HG02870 (cell line): Measurements from ENCODE around the gene LAMA3.
"Not testable (repeated sequence)": the region's sequence is repeated elsewhere in the genome, so short reads cannot be mapped to it uniquely, and the experiment has no call there.

ENCODE experiments used
- ATAC-seq: cut with Tn5 transposase; IDR thresholded peaks from one replicate; pipeline ENCODE4 v1.9.1; 2021; ENCODE audit warnings: mild to moderate bottlenecking, moderate library complexity; ENCODE audit not compliant: unreplicated experiment

The LAMA3 gene

DNA sequence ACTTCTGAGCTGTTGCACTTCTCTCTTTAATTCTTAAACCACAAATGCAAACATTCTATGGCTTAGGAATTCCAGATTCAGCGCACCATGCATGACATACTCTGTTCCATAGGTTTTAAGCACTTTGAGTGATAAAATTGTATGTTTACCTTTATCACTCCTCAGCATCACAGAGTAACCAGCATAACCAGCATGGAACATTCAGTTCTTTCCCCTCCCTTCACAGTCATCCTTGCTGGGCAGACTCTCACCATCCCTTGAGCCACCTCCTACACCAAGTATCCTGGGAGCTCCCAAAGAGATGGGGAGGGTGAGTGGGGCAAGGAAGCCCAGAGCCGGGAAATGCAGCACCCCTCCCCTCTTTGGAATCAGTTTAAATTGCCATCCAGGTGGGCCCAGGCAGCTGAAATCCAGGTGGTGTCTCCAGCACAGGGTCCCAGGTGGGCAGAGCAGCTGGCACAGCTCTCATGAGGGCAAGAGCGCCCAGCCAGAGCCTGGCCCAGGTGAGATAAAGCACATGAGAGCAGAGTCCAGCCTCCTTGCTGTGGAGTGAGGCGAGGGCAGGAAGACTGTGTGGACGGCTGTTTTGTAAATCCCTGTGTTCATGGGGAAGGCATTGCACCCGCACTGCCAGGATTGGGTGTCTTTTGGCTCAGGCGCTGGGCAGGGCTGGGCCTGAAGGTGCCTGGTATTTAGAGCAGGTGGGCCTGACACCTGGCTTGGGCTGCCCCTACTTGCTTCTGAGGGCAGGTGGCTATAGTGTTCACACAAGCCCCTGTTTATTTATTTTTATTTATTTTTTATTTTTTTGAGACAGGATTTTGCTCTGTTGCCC lies 36.8 kb downstream of the LAMA3 start:
- no peak for ATAC-seq

GRCh38 chr18:23727707-23728493 lies 38.6 kb downstream of the LAMA3 start:
- no peak for ATAC-seq

- ATAC-seq: no peak
These were observed 41.6 kb downstream of the LAMA3 start for GRCh38 chr18:23730857-23731256.

- no peak for ATAC-seq
These were observed 42.6 kb downstream of the LAMA3 start for GRCh38 chr18:23731861-23732260.

- ATAC-seq: no peak
These were observed 43.2 kb downstream of the LAMA3 start for GRCh38 chr18:23732439-23732838.

GRCh38 chr18:23733265-23733664 lies 44.0 kb downstream of the LAMA3 start:
- ATAC-seq: not testable (repeated sequence)

DNA sequence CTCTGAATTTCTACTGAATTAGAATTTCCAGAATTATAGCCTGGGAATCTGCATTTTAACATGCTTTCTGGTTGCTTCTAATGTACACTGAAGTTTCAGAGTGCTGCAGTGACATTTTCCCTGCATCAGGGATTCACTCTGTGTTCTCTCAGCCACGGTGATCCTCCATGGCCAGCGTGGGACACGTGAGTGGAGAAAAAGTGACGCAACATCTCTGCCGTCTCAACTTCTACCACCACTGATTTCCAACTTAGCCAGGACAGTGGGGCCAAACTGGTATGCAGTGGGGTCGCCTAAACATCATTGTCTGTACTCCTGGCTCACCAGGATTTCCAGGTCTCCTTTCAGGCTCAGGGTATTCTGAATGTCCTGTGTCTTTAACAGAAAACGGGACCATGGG lies 44.6 kb downstream of the LAMA3 start:
- ATAC-seq: no peak

- ATAC-seq: no peak
These were observed 45.8 kb downstream of the LAMA3 start for GRCh38 chr18:23735021-23735464.

DNA sequence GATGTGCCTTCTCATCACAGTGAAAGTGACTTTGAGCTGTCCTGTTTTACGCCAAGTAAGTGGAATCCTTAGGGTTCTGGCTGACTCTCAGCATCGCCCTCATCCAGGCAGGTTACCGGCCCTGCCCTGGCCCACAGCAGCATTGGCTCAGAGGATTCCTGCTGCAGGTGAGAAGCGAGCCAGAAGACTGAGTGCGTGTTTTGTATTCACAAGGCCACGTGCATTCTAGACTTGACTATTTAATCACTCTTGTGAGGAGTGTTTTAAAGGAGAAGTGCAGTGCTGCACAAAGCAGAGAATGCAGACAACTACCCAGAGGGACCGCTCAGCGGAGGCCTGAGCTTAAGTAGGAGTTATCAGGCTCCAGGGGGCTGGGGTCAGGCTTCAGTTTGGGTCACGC lies 48.3 kb downstream of the LAMA3 start:
- no peak for ATAC-seq

- ATAC-seq: no peak
These were observed 48.9 kb downstream of the LAMA3 start for GRCh38 chr18:23738151-23738550.

GRCh38 chr18:23738575-23738974 lies 49.3 kb downstream of the LAMA3 start:
- ATAC-seq: no peak

DNA sequence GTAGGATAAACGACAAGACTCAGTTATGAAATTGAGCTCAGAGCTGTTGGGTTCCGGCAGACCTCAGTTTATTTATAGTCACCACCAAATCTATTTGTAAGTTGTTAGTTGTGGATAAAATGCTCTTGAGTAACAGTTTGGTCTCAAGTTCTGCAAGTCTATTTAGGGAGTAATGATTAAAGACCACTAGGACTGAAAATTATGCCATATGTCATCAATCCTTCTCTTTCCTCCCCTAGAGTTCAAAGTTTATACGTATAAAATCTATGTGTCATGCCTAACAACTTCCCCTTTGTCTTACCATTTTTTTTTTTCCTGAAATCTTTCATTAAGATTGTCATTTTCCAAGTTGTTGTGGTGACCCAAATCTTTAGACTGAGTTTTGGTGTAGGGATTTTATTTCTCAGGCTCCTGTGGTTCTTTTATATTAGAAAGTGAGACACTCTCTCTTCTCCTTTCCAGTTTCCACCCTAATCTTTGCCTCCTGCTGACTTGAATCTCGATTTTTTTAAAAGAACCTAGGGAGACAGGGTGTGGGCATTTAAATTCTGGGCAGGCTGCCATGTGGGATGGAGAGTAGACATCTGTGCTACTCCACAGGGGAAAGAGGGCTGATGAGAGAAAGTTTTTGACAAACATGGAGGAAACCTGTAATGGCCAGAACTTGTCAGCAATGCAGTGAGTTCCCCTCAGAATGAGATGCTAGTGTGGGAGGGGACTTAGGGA lies 51.0 kb downstream of the LAMA3 start:
- ATAC-seq: no peak

DNA sequence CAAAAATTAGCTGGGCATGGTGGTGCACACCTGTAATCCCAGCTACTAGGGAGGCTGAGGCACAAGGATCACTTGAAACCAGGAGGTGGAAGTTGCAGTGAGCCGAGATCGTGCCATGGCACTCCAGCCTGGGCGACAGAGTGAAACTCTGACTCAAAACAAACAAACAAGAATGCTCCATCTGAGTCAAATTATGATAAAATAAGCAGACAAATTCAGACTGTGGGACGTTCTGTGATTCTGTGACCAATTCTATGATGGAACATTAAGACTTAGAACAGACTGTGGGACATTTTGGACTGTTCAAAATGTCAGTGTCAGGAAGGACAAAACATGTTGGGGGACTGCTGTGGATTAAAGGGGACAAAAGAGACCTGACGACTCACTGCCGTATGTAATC lies 52.7 kb downstream of the LAMA3 start:
- ATAC-seq: peak; percentile 62

DNA sequence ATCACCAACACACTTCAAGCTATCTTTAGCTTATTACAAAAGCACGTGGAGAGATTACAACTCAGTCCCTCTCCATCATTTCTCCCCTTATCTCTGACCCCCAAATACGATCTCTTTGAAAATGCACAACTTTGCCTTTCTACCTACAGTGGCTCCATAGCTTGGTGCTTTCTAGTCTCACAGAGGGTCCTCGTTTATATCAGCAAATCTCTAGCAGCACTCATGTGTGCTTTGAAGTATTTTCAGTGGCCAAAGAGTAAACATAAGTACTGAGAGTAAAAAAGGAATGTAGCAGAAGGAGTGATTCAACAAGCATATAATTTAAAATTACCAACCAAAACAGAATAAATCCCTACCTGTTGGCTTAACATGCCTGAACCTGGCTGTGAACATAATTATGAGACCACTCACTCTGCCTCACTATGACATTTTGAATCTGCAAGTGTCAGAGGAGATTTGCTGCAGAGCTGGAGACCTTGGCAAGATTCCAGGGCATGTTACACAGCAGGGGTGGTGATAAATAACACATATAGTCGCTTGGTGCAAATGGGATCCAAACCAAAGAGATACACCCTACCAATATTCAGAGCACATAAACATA lies 54.6 kb downstream of the LAMA3 start:
- no peak for ATAC-seq

DNA sequence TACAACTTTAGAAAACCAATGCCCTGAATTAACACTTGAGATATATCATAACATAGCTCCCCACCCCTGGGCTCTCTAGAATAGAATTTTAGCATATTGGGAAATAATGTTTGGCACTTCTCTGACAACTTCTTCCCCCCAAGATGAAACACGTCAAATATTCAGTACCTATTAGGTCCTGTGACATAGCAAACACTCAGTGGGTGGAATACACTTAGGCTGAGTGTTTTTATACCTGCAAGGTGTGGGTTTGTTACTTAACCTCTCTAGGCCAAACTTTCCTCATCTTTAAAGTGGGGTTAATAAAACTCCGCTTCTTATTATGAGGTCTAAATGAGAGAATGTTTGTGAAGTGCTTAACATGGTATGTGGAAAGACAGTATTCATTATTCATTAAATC lies 56.1 kb downstream of the LAMA3 start:
- ATAC-seq: no peak

DNA sequence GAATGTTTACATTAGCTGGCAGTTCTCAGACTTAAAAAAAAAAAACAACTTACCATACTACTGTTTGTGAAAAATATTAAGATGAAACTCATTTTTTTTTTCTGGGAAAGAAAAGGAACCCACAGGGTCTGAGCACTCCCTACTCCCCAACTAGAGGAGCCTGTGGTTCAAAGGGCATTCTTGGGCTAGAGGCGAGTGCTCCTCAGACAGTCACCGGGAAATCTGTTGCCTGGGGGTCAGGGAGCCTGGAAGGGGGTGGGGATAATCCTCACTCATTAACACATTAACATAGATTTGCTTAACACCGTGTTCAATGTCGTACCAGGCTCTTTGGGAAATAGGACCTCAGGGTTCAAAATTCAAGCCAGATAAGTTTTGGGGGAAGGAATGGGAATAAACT lies 57.6 kb downstream of the LAMA3 start:
- ATAC-seq: no peak

- ATAC-seq: no peak
These were observed 63.1 kb downstream of the LAMA3 start for GRCh38 chr18:23752363-23752762.

DNA sequence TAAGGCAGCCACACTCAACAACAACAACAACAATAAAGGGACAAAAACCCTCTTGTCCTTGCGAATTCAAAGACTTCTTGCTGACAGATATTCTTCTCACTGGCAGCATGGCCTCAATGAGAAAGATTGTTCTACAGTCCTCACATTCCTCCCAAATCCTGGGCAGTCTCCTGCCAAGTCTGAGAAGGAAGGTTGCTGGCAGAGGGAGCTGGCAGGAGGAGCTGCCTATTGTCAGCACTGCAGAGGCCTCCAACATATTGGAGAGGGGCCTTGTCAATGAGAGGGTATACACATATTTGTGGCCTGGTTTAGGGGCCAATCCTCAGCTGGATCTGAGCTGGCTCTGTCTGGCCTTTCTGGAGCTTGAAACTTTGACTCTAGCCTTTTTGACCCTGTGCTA lies 63.5 kb downstream of the LAMA3 start:
- no peak for ATAC-seq

DNA sequence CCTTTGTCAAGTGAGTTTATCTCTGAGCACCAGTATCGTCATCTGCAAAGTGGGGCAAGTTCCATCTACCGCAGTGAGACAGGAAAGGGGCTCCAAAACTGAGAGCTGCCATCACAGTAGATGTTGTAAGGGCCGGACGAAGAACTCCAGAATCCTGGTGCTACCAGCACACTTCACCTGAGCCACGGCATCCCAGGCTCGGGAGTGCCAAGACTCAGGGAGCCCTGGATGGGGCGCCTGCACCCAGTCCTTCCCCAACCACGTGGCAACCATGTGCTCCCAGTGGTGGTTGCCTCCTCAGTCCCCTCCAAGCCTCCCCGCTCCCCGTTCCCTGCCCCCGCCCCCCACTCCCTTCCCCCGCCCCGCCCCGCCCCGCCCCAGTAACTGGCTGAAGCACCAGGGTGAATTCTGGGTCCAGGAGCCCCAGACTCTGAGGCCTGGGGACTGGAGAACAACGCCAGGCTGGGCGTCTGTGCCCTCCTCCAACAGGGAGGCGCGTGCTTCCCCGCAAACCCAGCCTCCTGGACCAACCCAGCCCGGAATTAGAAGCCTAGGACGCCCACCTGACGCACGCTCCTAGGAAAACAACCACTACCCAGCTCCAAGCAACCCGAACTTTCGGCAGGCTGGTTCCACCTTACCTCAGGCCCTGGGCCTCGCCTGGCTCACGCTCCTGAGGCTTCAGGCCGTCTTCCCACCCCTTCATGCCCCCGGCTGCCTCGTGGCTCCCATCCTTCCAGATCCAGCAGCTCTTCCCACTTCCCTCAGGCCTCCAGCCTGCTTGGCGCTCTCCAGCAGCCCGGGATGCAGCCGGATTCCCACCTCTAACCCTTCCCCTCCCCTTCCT lies 67.6 kb downstream of the LAMA3 start:
- no peak for ATAC-seq

DNA sequence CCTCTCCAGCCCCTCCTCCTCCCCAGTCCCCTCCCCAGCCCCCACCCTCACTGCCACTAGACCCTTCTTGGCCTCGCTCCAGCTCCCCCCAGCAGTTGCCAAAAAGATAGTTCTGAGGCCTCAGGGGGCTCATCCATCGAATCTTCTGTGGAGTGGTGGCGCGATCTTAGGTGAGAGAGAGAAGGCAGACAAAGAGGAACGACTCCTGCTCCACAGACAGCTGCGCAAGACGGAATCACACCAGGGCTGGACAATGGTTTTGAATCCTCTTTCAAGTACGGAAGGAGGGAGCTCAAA lies 68.1 kb downstream of the LAMA3 start:
- ATAC-seq: no peak
